Heart left ventricle (tissue), 13 donors: Measurements from ENCODE around the gene TMEM132D.

ENCODE experiments used
- CTCF ChIP-seq, 12 donors: fragments of 200-600 bp; sonication (generic) in 4 of 12; IDR thresholded peaks; one replicate each; pipeline versions ENCODE4 v1.5.0 to v1.8.0; 2018 to 2022; ENCODE audit warnings: antibody characterized with exemption in 12 of 12, mild to moderate bottlenecking in 5 of 12
- POLR2A ChIP-seq, 2 donors: fragments of 450-650 bp; IDR thresholded peaks; one replicate each; pipeline ENCODE4 v1.6.1; 2017; ENCODE audit warnings: antibody characterized with exemption in 2 of 2, mild to moderate bottlenecking in 2 of 2, moderate library complexity in 2 of 2
- donor health status: ischemic (EF 13 %, LVEDD 7.1; RV severe dilation, severe dysfunction).
- donor health status: DM: no; HTN: yes; CAD: no.
- donor health status: DM: no; HTN: no; CAD: no.
- donor health status: ischemic (EF 25% LVEDD 6.9; RV normal size, moderate dysfunction).
- donor health status: ischemic (EF 25% LVEDD 5.7; RV mildly dilated, moderate dysfunction).
- donor health status: ischemic (EF 35%, LVEDD 5.7; RV mildly dilated, moderate dysfunction).
- donor health status: nonischemic (EF 11% LVEDD 7.7; RV severe dilation, severe dysfunction).
- donor health status: DM: yes; HTN: yes; CAD: no.
- donor health status: PGD.
- donor health status: ischemic (EF 29% LVEDD 5.4; RV normal size, mild dysfunction).
- donor health status: nonischemic (EF 23%, LVEDD 6.1; RV moderate dilation, normal function).

GRCh38 chr12:129746318-129746717, 157.5 kb downstream of the TMEM132D start:
- no peak for TF ChIP-seq CTCF (IDR thresholded peaks at IDR 0.05)
- TF ChIP-seq POLR2A (IDR thresholded peaks at IDR 0.05) = no peak
